ENCODE results near the gene COPZ2.

GRCh38 chr17:47986520-47986919 is 51.1 kb downstream of the COPZ2 start:
- no peak for TF ChIP-seq CTCF (conservative IDR thresholded peaks at IDR 0.05 in 1 of 2, IDR thresholded peaks at IDR 0.05 in 1 of 2; ENCODE audit: extremely low read depth in 1 of 2, insufficient read depth in 1 of 2, low read depth in 1 of 2, low read length in 2 of 2)
- no peak for TF ChIP-seq EZH2 (IDR thresholded peaks at IDR 0.05; ENCODE audit: borderline replicate concordance, low read length)
